ENCODE measurements around the gene USP46. TPM values are rescaled to one million over a fixed set of nuclear protein-coding genes. Genes with fewer than 3 reads are reported as not detected.
A peak's percentile ranks its signal among the peaks of the same experiment; 100 is the strongest.

The USP46 gene
- total RNA-seq (2014; rRNA removed) = 18.3 and 19.2 TPM in 2 replicates
- 7.3 TPM for polyA plus RNA-seq (2012)

GRCh38 chr4:52659001-52659721 is at the start of gene USP46:
USP46 (minus strand) TSS chr4:52659301; CDS start chr4:52659150, 151 bp downstream.
- DNase-seq (ENCODE audit: low read depth) = peak; percentile 68

GRCh38 chr4:52704661-52705060 is 45.6 kb upstream of the USP46 start:
- no peak for DNase-seq (ENCODE audit: low read depth)

- peak; percentile 52 for DNase-seq (ENCODE audit: low read depth)
These were observed 45.0 kb upstream of the USP46 start for GRCh38 chr4:52704133-52704532.

- DNase-seq (ENCODE audit: low read depth) = no peak
These were observed 42.1 kb upstream of the USP46 start for GRCh38 chr4:52701207-52701606.

GRCh38 chr4:52694936-52695335 is 35.8 kb upstream of the USP46 start:
- DNase-seq (ENCODE audit: low read depth) = no peak

GRCh38 chr4:52693492-52693891 is 34.4 kb upstream of the USP46 start:
- DNase-seq (ENCODE audit: low read depth) = no peak

GRCh38 chr4:52689096-52689495 is 30.0 kb upstream of the USP46 start:
- no peak for DNase-seq (ENCODE audit: low read depth)

- no peak for DNase-seq (ENCODE audit: low read depth)
These were observed 28.6 kb upstream of the USP46 start for GRCh38 chr4:52687696-52688095.

- no peak for DNase-seq (ENCODE audit: low read depth)
These were observed 26.2 kb upstream of the USP46 start for GRCh38 chr4:52685316-52685715.

- no peak for DNase-seq (ENCODE audit: low read depth)
These were observed 25.8 kb upstream of the USP46 start for GRCh38 chr4:52684896-52685295.

GRCh38 chr4:52680381-52680780 is 21.3 kb upstream of the USP46 start:
- no peak for DNase-seq (ENCODE audit: low read depth)

GRCh38 chr4:52676536-52676935 is 17.4 kb upstream of the USP46 start:
- DNase-seq (ENCODE audit: low read depth) = no peak

- no peak for DNase-seq (ENCODE audit: low read depth)
These were observed 16.0 kb upstream of the USP46 start for GRCh38 chr4:52675111-52675510.

GRCh38 chr4:52670739-52671138 is 11.6 kb upstream of the USP46 start:
- DNase-seq (ENCODE audit: low read depth) = no peak

GRCh38 chr4:52670121-52670520 is 11.0 kb upstream of the USP46 start:
- DNase-seq (ENCODE audit: low read depth) = no peak

- DNase-seq (ENCODE audit: low read depth) = no peak
These were observed 6.5 kb upstream of the USP46 start for GRCh38 chr4:52665592-52665991.

- no peak for DNase-seq (ENCODE audit: low read depth)
These were observed 5.4 kb upstream of the USP46 start for GRCh38 chr4:52664479-52664878.

- DNase-seq (ENCODE audit: low read depth) = no peak
These were observed 3.0 kb upstream of the USP46 start for GRCh38 chr4:52661966-52662690.

- no peak for DNase-seq (ENCODE audit: low read depth)
These were observed 1.5 kb upstream of the USP46 start for GRCh38 chr4:52660643-52661042.

- peak; percentile 28 for DNase-seq (ENCODE audit: low read depth)
These were observed 691 bp upstream of the USP46 start for GRCh38 chr4:52659722-52660261.

- no peak for DNase-seq (ENCODE audit: low read depth)
These were observed 480 bp downstream of the USP46 start for GRCh38 chr4:52658641-52659000.

- DNase-seq (ENCODE audit: low read depth) = peak; percentile 55
These were observed 1.2 kb downstream of the USP46 start for GRCh38 chr4:52657618-52658501.

Data from LHCN-M2 (cell line).